ENCODE data around the gene ETV7. TPM values are rescaled to one million over a fixed set of nuclear protein-coding genes. Genes with fewer than 3 reads are reported as not detected.

The ETV7 gene
- 1 to 10 TPM; 5.3 to 5.6 TPM for total RNA-seq
- under 1 TPM in 4 of 6 donors, not detected in 2; 0.08 to 0.17 (median 0.15) TPM for polyA plus RNA-seq (ENCODE audit: insufficient read length in 6 of 6)
- long read RNA-seq, donor 1, result 0 reads
- long read RNA-seq, donor 2, result 0 reads
- long read RNA-seq, donor 3, result 0 reads
- long read RNA-seq, donor 4, partial matches to known transcripts, result 0 of 7 reads
- long read RNA-seq, donor 4, other reads (novel, unspliced or antisense), result 1 of 7 reads
- long read RNA-seq, donor 5, result 0 reads
- long read RNA-seq, donor 6, result 0 reads
- long read RNA-seq, donor 7, result 0 reads
- long read RNA-seq, donor 8, result 0 reads
- long read RNA-seq, donor 9, result 0 reads
- long read RNA-seq, donor 10, transcript ETV7-202 (8 exons, 1,719 nt), result major isoform, 6 of 12 reads
- long read RNA-seq, donor 10, partial matches to known transcripts, result 0 of 12 reads
- long read RNA-seq, donor 10, other reads (novel, unspliced or antisense), result 4 of 12 reads
- long read RNA-seq, donor 11, result 0 reads
- long read RNA-seq, donor 12, result 0 reads

DNA sequence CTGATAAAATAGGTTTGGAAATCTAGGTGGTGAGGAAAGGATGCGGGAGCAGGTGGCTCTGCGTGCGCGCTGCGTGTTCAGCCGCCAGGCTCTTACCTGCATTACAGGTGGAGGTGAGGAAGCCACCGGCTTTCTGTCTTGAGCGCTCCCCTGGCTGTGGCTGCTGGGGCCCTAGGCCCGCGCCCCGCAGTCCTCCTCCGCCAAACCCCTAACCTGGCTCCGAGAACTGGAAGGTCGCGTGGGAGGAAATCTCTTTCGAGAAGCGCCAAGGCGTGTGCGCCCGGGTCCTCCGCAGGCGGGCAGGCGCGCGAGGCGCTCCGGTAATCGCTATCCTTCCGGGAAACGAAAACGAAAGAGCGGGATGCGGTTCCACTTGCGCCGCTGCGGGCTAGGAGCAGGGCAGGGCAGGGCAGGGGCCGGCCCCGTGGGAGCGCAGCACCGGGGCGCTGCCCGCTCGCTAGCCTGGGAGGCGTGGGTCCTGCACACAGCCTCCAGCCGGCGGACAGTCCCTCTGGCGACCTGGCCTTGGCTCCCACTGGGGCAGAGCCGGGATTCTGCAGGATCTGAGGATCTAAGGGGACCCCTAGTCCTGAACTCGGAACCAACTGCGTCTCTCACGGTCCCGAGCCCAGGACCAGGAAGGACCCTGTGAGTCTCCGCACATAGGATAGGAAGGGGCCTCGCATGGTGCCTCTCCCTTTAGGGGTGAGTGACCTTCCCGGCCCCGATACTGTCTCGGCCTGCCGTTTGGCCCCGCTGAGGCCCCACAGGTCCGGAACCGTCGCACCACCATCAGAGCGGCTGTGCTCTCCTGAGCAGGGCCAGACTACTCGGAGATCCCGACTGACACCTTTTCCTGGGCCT, at the start of gene ETV7:
ETV7 (minus strand) TSS at position 230 of the 864 bp plus-strand sequence; CDS start at position 102, 128 bp downstream.
- Histone ChIP-seq H3K4me3 (peak within 1 kb of the TSS; percentile 40 to 70), H3K36me3 (no peaks in the 10 kb centered on the region), H3K27ac (peak within 1 kb of the TSS; percentile 48 to 74), H3K9me3 (no peaks in the 10 kb centered on the region), H3K27me3 (peaks cover 0 to 20% of the 10 kb centered on the region in 2 donors), H3K4me1 (peaks cover 9 to 28% of the 10 kb centered on the region in 2 donors)
- DNase-seq (peak; percentile 15 to 92 (median 47)), ATAC-seq (peak; percentile 85)
- intact Hi-C loops (cut with DNase I), result no loop called here
- TF ChIP-seq CTCF (IDR thresholded peaks at IDR 0.05), result peak in 1 of 2 donors; percentile 24

DNA sequence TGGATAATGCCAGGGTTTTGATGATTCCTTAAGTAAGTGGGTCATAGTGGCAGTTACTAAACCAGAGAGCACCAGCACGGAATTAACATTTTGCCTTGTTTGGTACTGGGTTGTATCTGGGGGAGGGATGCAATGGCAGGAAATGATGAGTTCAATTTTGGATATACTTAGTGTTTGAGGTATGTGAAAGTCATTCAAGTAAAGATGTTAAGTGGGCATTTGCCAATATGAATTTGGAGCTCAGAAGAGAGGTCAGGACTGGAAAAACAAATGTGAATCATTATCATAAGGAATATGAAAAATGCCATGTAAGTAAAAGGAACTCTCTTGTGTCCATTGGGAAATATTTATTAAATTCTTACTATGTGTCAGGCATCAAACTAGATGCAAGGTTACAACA, 49.0 kb upstream of the ETV7 start:
- ATAC-seq, result no peak
- no peaks in the 10 kb centered on the region for H3K9me3 ChIP-seq
- no peaks in the 10 kb centered on the region for H3K36me3 ChIP-seq
- no peaks in the 10 kb centered on the region for H3K27me3 ChIP-seq
- no peak overlapping the region for H3K4me3 ChIP-seq
- TF ChIP-seq CTCF (IDR thresholded peaks at IDR 0.05), result no peak
- peaks cover 0 to 11% of the 10 kb centered on the region in 2 donors for H3K4me1 ChIP-seq
- no peak overlapping the region for H3K27ac ChIP-seq
- DNase-seq, result no peak
- intact Hi-C loops (cut with DNase I), result no loop called here

DNA sequence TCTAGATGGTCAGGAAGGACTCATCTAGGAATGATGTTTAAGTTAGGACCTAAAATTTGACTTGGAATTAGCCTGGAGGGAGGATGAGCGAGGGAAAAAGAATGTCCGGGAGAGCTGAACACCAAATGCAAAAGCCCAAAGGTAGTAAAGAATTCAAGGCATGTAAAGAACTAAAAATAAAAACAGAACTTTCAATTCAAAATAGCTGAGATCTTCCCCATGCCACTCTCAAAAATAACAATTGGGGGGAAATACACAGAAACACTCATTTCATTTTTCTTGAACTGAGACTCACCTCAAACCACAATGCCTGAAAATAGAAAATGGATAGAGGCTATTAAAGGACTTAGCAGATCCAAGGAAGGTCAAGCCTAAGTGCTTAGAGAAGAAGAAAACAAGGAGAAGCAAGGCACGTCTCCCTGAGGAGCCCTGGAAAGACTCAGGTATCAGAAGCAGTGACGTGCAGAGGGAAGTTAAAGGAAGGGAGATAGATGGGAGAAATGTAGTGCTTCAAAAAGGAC, 44.7 kb upstream of the ETV7 start:
- H3K27ac ChIP-seq, result no peak overlapping the region
- H3K4me1 ChIP-seq, result no peaks in the 10 kb centered on the region
- H3K9me3 ChIP-seq, result no peaks in the 10 kb centered on the region
- no peak for DNase-seq
- intact Hi-C loops (cut with DNase I), result no loop called here
- no peaks in the 10 kb centered on the region for H3K36me3 ChIP-seq
- no peak overlapping the region for H3K4me3 ChIP-seq
- no peak for ATAC-seq
- H3K27me3 ChIP-seq, result no peaks in the 10 kb centered on the region
- TF ChIP-seq CTCF (IDR thresholded peaks at IDR 0.05), result no peak

- Histone ChIP-seq H3K27ac (no peak overlapping the region), H3K4me3 (no peak overlapping the region), H3K36me3 (no peaks in the 10 kb centered on the region), H3K4me1 (no peaks in the 10 kb centered on the region), H3K27me3 (no peaks in the 10 kb centered on the region), H3K9me3 (no peaks in the 10 kb centered on the region)
- intact Hi-C loops (cut with DNase I), result no loop called here
- DNase-seq (no peak), ATAC-seq (no peak)
- no peak for TF ChIP-seq CTCF (IDR thresholded peaks at IDR 0.05)
Observed at GRCh38 chr6:36431197-36431596, 43.7 kb upstream of the ETV7 start.
